Esophagus muscularis mucosa (tissue), 4 donors: ENCODE results near the gene ADA. TPM values are rescaled to one million over a fixed set of nuclear protein-coding genes. Genes with fewer than 3 reads are reported as not detected.

Experiments used
- DNase-seq: peaks from one replicate; pipeline ENCODE4 v3.0.0-alpha.2; 2017; ENCODE audit errors: extremely low spot score
- H3K27ac ChIP-seq, 4 donors: fragments of 200-600 bp; sonication (generic); replicated peaks in 1 of 4; 1 replicate in 3 of 4; 2 replicates in 1 of 4; pipeline ENCODE4 v1.5.1; 2016 to 2019; ENCODE audit warnings: mild to moderate bottlenecking in 1 of 4
- H3K27me3 ChIP-seq, 4 donors: fragments of 200-600 bp; sonication (generic); one replicate each; pipeline versions ENCODE4 v1.5.1 to v1.6.0; 2016 to 2019
- H3K36me3 ChIP-seq, 4 donors: fragments of 200-600 bp; sonication (generic); one replicate each; pipeline ENCODE4 v1.5.1; 2016 to 2019
- H3K4me1 ChIP-seq, 4 donors: fragments of 200-600 bp; sonication (generic); one replicate each; pipeline ENCODE4 v1.5.1; 2016 to 2019
- H3K4me3 ChIP-seq, 4 donors: fragments of 200-600 bp; sonication (generic); 1 replicate in 2 of 4; 2 replicates in 2 of 4; pipeline ENCODE4 v1.5.1; 2016 to 2019; ENCODE audit warnings: mild to moderate bottlenecking in 4 of 4, moderate library complexity in 1 of 4
- H3K9me3 ChIP-seq, 4 donors: fragments of 200-600 bp; sonication (generic); 1 replicate in 3 of 4; 2 replicates in 1 of 4; pipeline ENCODE4 v1.5.1; 2016 to 2019
- EP300 ChIP-seq: sonication (generic); formaldehyde crosslinking; IDR thresholded peaks from one replicate; pipeline ENCODE4 v1.6.1; 2017; ENCODE audit warnings: antibody characterized with exemption
- POLR2A ChIP-seq: fragments of 450-650 bp; IDR thresholded peaks from one replicate; pipeline ENCODE4 v1.6.1; 2017; ENCODE audit warnings: antibody characterized with exemption, moderate library complexity, mild to moderate bottlenecking, low read depth
- POLR2AphosphoS5 ChIP-seq, 2 donors: sonication (generic); formaldehyde crosslinking; IDR thresholded peaks; one replicate each; pipeline ENCODE4 v1.6.1; 2017; ENCODE audit warnings: antibody characterized with exemption in 2 of 2
- WGBS: methylation state at CpG from one replicate; pipeline ENCODE4 v1.1.5; 2018; 5-methylcytosine and 5-hydroxymethylcytosine counted together
- intact Hi-C: fragments of 100-400 bp; cut with DNase I; formaldehyde crosslinking; loops from one replicate; pipeline ENCODE4 v1.15.1; 2023
- total RNA-seq, 4 donors: library from RNA; depleted of rRNA; stranded (reverse); fragments of >200 nt; gene quantifications; one replicate each; pipeline versions ENCODE4 v1.1.0 to v1.2.1, GENCODE V29; 2016
- TF ChIP-seq, protein P1 (sequence below), 3 experiments: fragments of 200-600 bp in 2 of 3; fragments of 450-650 bp in 1 of 3; sonication (generic) in 2 of 3; IDR thresholded peaks; one replicate each; pipeline ENCODE4 v1.5.1; 2017 to 2019; ENCODE audit warnings: antibody characterized with exemption in 3 of 3, mild to moderate bottlenecking in 2 of 3, moderate library complexity in 1 of 3

Gene ADA
- total RNA-seq, 4 donors from 2014 or later: 9.6 to 18.4 (median 13.4) TPM

DNA sequence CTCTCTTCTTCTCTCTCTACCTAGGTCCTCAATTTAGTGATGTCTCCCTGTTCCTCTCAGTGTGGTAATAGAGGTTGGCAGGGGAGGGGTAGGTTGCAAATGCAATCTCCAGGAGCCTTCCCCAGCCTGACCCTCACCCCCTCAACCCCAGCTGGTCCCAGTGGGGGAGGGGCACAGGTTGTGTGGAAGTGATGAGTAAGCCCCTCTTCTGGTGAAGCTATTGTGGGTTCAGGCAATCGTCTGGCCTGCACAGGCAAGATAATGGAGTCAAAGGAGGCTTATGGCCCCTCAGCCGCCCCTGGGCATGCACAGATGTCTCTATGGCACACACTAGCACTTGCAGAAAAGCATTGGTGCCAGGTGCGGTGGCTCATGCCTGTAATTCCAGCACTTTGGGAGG, 10.8 kb upstream of the ADA start:
- Histone ChIP-seq H3K4me1 (no peaks in the 10 kb centered on the region), H3K27ac (no peak overlapping the region), H3K36me3 (no peaks in the 10 kb centered on the region), H3K4me3 (no peak overlapping the region), H3K9me3 (no peaks in the 10 kb centered on the region), H3K27me3 (no peaks in the 10 kb centered on the region)
- DNase-seq: no peak
- intact Hi-C loops: no loop called here
- TF ChIP-seq POLR2AphosphoS5 (IDR thresholded peaks at IDR 0.05) (no peak), POLR2A (no peak), EP300 (no peak)
- TF ChIP-seq, protein P1, sequence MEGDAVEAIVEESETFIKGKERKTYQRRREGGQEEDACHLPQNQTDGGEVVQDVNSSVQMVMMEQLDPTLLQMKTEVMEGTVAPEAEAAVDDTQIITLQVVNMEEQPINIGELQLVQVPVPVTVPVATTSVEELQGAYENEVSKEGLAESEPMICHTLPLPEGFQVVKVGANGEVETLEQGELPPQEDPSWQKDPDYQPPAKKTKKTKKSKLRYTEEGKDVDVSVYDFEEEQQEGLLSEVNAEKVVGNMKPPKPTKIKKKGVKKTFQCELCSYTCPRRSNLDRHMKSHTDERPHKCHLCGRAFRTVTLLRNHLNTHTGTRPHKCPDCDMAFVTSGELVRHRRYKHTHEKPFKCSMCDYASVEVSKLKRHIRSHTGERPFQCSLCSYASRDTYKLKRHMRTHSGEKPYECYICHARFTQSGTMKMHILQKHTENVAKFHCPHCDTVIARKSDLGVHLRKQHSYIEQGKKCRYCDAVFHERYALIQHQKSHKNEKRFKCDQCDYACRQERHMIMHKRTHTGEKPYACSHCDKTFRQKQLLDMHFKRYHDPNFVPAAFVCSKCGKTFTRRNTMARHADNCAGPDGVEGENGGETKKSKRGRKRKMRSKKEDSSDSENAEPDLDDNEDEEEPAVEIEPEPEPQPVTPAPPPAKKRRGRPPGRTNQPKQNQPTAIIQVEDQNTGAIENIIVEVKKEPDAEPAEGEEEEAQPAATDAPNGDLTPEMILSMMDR (IDR thresholded peaks at IDR 0.05): no peak
- WGBS: 83% methylated on average over 2 of the region's 3 CpGs

DNA sequence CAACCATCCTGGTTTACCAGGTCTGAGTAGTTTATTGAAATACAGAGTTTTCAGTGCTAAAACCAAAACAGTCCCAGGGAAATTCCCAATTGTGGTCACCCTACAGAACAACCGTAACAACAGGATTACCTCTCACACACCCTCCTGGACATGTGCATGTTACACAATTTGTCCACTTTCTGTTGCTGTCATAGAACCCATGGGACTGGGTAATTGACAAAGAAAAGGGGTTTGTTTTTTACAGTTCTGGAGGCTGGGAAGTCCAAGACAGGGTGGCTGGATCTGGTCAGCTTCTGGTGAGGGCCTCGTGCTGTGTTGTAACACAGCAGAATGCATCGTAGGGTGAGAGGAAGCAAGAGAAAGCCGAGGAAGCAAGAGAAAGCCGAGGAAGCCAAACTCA, 9.1 kb upstream of the ADA start:
- H3K9me3 ChIP-seq: no peaks in the 10 kb centered on the region
- no peak for TF ChIP-seq EP300
- TF ChIP-seq, protein P1 (IDR thresholded peaks at IDR 0.05): no peak
- TF ChIP-seq POLR2AphosphoS5 (IDR thresholded peaks at IDR 0.05): no peak
- TF ChIP-seq POLR2A: no peak
- WGBS: 72% methylated on average over 5 of the region's 5 CpGs
- no peak for DNase-seq
- H3K4me3 ChIP-seq: no peak overlapping the region
- no peak overlapping the region for H3K27ac ChIP-seq
- H3K4me1 ChIP-seq: no peaks in the 10 kb centered on the region
- intact Hi-C loops: no loop called here
- no peaks in the 10 kb centered on the region for H3K36me3 ChIP-seq
- H3K27me3 ChIP-seq: no peaks in the 10 kb centered on the region

DNA sequence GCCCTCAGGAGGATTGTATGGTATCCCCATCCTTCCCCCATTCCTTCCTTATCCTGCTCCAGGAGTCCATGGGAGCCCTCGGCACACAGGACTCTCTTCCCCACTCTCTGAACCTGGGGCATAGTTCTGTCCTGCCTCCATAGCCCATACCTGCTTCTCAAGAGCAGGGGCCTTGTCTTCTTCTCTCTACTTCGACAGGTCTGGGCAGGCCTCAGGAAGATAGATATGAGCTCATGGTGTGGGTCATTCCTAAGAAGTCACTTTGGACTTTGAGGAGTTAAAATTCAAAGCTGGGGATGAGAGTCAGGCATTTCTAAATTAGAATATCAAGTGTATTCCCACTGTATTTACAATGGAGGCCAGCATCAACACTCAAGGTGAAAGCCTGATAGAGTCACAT, 8.4 kb upstream of the ADA start:
- TF ChIP-seq POLR2A: no peak
- TF ChIP-seq, protein P1 (IDR thresholded peaks at IDR 0.05): no peak
- TF ChIP-seq EP300: no peak
- no peak for TF ChIP-seq POLR2AphosphoS5 (IDR thresholded peaks at IDR 0.05)
- 92% methylated on average over 2 of the region's 2 CpGs for WGBS
- intact Hi-C loops: no loop called here
- H3K27ac ChIP-seq: no peak overlapping the region
- no peak for DNase-seq
- H3K27me3 ChIP-seq: no peaks in the 10 kb centered on the region
- no peaks in the 10 kb centered on the region for H3K4me1 ChIP-seq
- H3K4me3 ChIP-seq: no peak overlapping the region
- no peaks in the 10 kb centered on the region for H3K36me3 ChIP-seq
- no peaks in the 10 kb centered on the region for H3K9me3 ChIP-seq

DNA sequence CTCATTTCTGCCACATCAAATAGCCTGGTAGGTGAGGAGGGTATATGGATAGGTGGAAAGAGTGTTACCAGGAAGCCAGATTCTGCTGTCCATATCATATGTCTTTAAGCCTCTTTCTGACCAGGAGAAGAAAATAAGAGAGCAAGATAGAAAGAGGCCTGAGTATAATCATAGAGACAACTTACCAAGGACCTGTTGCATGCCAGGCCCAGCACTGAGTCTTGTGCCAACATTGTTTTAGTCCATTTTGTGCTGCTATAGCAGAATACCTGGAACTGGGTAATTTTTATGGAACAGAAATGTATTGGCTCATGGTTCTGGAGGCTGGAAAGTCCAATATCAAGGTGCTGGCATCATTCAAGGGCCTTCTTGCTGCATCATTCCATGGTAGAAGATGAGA, 7.3 kb upstream of the ADA start:
- DNase-seq: no peak
- TF ChIP-seq EP300 (no peak), POLR2A (no peak), POLR2AphosphoS5 (IDR thresholded peaks at IDR 0.05) (no peak)
- TF ChIP-seq, protein P1 (IDR thresholded peaks at IDR 0.05): no peak
- H3K27ac ChIP-seq: no peak overlapping the region
- no peaks in the 10 kb centered on the region for H3K27me3 ChIP-seq
- intact Hi-C loops: no loop called here
- no peaks in the 10 kb centered on the region for H3K4me1 ChIP-seq
- no peak overlapping the region for H3K4me3 ChIP-seq
- H3K36me3 ChIP-seq: no peaks in the 10 kb centered on the region
- H3K9me3 ChIP-seq: no peaks in the 10 kb centered on the region

DNA sequence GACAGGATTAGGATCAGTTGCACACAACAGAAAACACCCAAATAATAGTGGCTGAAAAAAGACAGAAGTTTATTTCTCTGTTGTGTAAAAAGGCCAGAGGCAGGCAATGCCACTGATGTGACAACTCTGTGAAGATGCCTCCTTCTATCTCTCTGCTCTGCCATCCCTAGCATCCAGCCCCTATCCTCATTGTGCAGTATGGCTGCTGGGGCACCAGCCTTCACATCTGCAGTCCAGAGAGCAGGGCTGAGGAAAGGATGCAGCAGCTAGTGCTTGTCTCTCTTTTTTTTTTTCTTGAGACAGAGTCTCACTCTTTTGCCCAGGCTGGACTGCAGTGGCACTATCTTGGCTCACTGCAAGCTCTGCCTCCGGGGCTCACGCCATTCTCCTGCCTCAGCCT, 6.4 kb upstream of the ADA start:
- no peaks in the 10 kb centered on the region for H3K9me3 ChIP-seq
- TF ChIP-seq POLR2A (no peak), POLR2AphosphoS5 (IDR thresholded peaks at IDR 0.05) (no peak), EP300 (no peak)
- TF ChIP-seq, protein P1 (IDR thresholded peaks at IDR 0.05): no peak
- intact Hi-C loops: no loop called here
- H3K4me3 ChIP-seq: no peak overlapping the region
- no peak for DNase-seq
- 100% methylated on average over 2 of the region's 2 CpGs for WGBS
- no peaks in the 10 kb centered on the region for H3K36me3 ChIP-seq
- no peaks in the 10 kb centered on the region for H3K27me3 ChIP-seq
- H3K4me1 ChIP-seq: peaks cover 4 to 7% (median 5%) of the 10 kb centered on the region in 4 donors
- H3K27ac ChIP-seq: no peak overlapping the region
